Fibroblast of lung (primary cell): ENCODE measurements around the gene TCERG1. TPM values are rescaled to one million over a fixed set of nuclear protein-coding genes. Genes with fewer than 3 reads are reported as not detected.

ENCODE experiments used
- DNase-seq, 2 donors: peaks; one replicate each; pipeline versions ENCODE4 v3.0.0 to v3.0.0-alpha.2; 2010; ENCODE audit warnings: low read depth in 2 of 2
- H2AFZ ChIP-seq: 2 replicates; pipeline ENCODE4 v1.5.1; 2012; ENCODE audit warnings: low read length, control low read depth, inconsistent platforms
- H3K27ac ChIP-seq: 2 replicates; pipeline ENCODE4 v1.5.1; 2011; ENCODE audit warnings: low read length, control low read depth; ENCODE audit not compliant: insufficient read depth
- H3K27me3 ChIP-seq: 2 replicates; pipeline ENCODE4 v1.5.1; 2011; ENCODE audit warnings: mild to moderate bottlenecking, low read length; ENCODE audit not compliant: control insufficient read depth, insufficient read depth
- H3K36me3 ChIP-seq: 2 replicates; pipeline ENCODE4 v1.5.1; 2011; ENCODE audit warnings: low read length; ENCODE audit not compliant: control insufficient read depth, insufficient read depth
- H3K4me1 ChIP-seq: 2 replicates; pipeline ENCODE4 v1.5.1; 2011; ENCODE audit warnings: low read length; ENCODE audit not compliant: control insufficient read depth, insufficient read depth; ENCODE audit errors: extremely low read depth
- H3K4me2 ChIP-seq: 2 replicates; pipeline ENCODE4 v1.5.1; 2011; ENCODE audit warnings: low read length, control low read depth; ENCODE audit not compliant: insufficient read depth; ENCODE audit errors: extremely low read depth
- H3K4me3 ChIP-seq, 4 experiments: fragments of 200-600 bp in 1 of 4; sonication (generic) in 1 of 4; replicated peaks in 1 of 4; 2 replicates each; pipeline ENCODE4 v1.5.1; 2011 to 2016; ENCODE audit warnings: low read length in 4 of 4, low read depth in 3 of 4, mild to moderate bottlenecking in 3 of 4, control low read depth in 2 of 4, inconsistent platforms in 1 of 4, mixed read lengths in 1 of 4; ENCODE audit not compliant: insufficient read depth in 1 of 4; ENCODE audit errors: control extremely low read depth in 1 of 4
- H3K79me2 ChIP-seq: 2 replicates; pipeline ENCODE4 v1.5.1; 2012; ENCODE audit warnings: mild to moderate bottlenecking, low read length, inconsistent platforms; ENCODE audit not compliant: control insufficient read depth, insufficient read depth
- H3K9ac ChIP-seq: 2 replicates; pipeline ENCODE4 v1.5.1; 2011; ENCODE audit warnings: mild to moderate bottlenecking, low read length, control low read depth; ENCODE audit not compliant: insufficient read depth
- H3K9me3 ChIP-seq: 2 replicates; pipeline ENCODE4 v1.5.1; 2012; ENCODE audit warnings: low read depth, low read length; ENCODE audit not compliant: control insufficient read depth, insufficient read depth
- H4K20me1 ChIP-seq: 2 replicates; pipeline ENCODE4 v1.5.1; 2011; ENCODE audit warnings: low read length; ENCODE audit not compliant: control insufficient read depth, insufficient read depth; ENCODE audit errors: extremely low read depth
- EZH2 ChIP-seq: IDR thresholded peaks from 2 replicates; pipeline ENCODE4 v1.5.1; 2012; ENCODE audit warnings: low read length, control low read depth, mild to moderate bottlenecking; ENCODE audit errors: missing control alignments
- polyA plus RNA-seq, 2 donors: library from polyadenylated mRNA; depleted of rRNA in 1 of 2; stranded (reverse) in 1 of 2; unstranded in 1 of 2; fragments of >200 nt; gene quantifications; 2 replicates each; pipeline ENCODE4 v1.2.1, GENCODE V29; 2011 to 2012; ENCODE audit warnings: missing spikeins in 1 of 2
- total RNA-seq: library from RNA; depleted of rRNA; stranded (reverse); fragments of >200 nt; gene quantifications from 2 replicates; pipeline ENCODE4 v1.2.1, GENCODE V29; 2014
- TF ChIP-seq, protein P1 (sequence below), 2 donors: IDR thresholded peaks in 1 of 2; conservative IDR thresholded peaks in 1 of 2; 1 replicate in 1 of 2; 2 replicates in 1 of 2; pipeline ENCODE4 v1.5.1; 2011 to 2012; ENCODE audit warnings: low read length in 2 of 2, control low read depth in 1 of 2, inconsistent platforms in 1 of 2, low read depth in 1 of 2, mild to moderate bottlenecking in 1 of 2

TCERG1 gene
- total and polyA plus RNA-seq, 2 donors (not counting 1 experiment from before 2014, with no cell fraction given): 27.2 to 32.3 TPM

DNA sequence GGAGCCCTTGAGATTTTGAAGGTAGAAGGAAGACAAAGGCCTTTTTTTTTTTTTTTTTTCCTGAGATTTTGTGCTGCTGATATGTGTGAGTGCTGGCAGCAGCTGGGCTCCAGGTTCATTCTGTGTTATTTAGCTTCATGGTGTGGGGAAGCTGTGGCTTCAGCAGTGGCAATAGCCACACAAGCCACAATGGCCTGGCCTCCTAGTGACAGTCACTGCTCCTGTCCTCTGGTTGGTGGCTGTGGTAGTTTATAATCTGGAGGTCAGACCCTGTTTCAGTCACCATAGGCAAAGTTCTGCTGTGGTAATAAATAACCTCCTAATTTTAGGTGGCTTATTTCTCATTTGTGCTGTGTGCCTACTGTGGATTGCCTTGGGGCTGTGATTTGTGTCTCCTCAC is 97.1 kb downstream of the TCERG1 start:
- Histone ChIP-seq H3K4me3 (no peak overlapping the region), H3K4me2 (no peak overlapping the region), H3K27me3 (no peaks in the 10 kb centered on the region), H4K20me1 (no peaks in the 10 kb centered on the region), H3K27ac (no peak overlapping the region), H3K36me3 (no peaks in the 10 kb centered on the region), H3K9me3 (no peaks in the 10 kb centered on the region), H3K79me2 (no peaks in the 10 kb centered on the region), H2AFZ (no peak overlapping the region), H3K4me1 (no peaks in the 10 kb centered on the region), H3K9ac (no peak overlapping the region)
- no peak for DNase-seq
- TF ChIP-seq EZH2: no peak
- TF ChIP-seq, protein P1, sequence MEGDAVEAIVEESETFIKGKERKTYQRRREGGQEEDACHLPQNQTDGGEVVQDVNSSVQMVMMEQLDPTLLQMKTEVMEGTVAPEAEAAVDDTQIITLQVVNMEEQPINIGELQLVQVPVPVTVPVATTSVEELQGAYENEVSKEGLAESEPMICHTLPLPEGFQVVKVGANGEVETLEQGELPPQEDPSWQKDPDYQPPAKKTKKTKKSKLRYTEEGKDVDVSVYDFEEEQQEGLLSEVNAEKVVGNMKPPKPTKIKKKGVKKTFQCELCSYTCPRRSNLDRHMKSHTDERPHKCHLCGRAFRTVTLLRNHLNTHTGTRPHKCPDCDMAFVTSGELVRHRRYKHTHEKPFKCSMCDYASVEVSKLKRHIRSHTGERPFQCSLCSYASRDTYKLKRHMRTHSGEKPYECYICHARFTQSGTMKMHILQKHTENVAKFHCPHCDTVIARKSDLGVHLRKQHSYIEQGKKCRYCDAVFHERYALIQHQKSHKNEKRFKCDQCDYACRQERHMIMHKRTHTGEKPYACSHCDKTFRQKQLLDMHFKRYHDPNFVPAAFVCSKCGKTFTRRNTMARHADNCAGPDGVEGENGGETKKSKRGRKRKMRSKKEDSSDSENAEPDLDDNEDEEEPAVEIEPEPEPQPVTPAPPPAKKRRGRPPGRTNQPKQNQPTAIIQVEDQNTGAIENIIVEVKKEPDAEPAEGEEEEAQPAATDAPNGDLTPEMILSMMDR (conservative IDR thresholded peaks at IDR 0.05 in 1 of 2, IDR thresholded peaks at IDR 0.05 in 1 of 2; ENCODE audit: low read depth in 1 of 2, low read length in 2 of 2): no peak

DNA sequence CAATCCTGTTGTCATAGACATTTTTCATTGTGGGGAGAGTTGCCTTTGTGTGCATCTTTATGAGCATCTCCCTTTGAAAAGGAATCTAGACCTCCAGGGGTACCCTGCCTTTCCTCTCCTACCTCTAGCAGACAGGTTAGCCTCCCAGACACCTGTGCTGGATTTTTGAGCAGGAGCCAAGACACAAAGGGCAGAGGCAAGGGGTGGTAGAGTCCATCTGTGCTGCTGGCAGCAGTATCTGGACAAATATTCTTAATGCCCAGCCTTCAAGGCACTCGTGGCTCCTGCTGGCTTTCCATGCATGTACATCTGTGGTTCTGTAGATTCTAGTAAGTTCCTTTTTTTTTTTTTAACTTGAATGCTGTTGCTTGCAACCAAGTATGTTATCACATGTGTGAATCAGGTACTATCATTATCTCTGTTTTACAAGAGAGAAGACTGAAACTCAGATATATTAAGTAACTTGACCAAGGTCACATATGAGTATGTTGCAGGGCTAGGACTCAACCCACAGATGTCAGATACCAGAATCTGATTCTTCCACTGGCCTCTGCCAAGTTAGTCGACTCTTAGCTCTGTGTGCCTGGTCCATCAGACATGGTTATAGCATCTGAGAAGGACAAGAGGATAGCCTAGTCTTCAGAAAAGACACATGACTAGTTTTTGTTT is 101.8 kb downstream of the TCERG1 start:
- no peaks in the 10 kb centered on the region for H3K4me1 ChIP-seq
- no peaks in the 10 kb centered on the region for H3K36me3 ChIP-seq
- DNase-seq: no peak
- H3K27ac ChIP-seq: no peak overlapping the region
- no peaks in the 10 kb centered on the region for H3K27me3 ChIP-seq
- H3K4me2 ChIP-seq: no peak overlapping the region
- no peaks in the 10 kb centered on the region for H3K79me2 ChIP-seq
- no peak overlapping the region for H3K4me3 ChIP-seq
- no peaks in the 10 kb centered on the region for H3K9me3 ChIP-seq
- no peaks in the 10 kb centered on the region for H4K20me1 ChIP-seq
- no peak overlapping the region for H2AFZ ChIP-seq
- TF ChIP-seq EZH2: no peak
- TF ChIP-seq, protein P1 (conservative IDR thresholded peaks at IDR 0.05 in 1 of 2, IDR thresholded peaks at IDR 0.05 in 1 of 2; ENCODE audit: low read depth in 1 of 2, low read length in 2 of 2): no peak
- no peak overlapping the region for H3K9ac ChIP-seq

DNA sequence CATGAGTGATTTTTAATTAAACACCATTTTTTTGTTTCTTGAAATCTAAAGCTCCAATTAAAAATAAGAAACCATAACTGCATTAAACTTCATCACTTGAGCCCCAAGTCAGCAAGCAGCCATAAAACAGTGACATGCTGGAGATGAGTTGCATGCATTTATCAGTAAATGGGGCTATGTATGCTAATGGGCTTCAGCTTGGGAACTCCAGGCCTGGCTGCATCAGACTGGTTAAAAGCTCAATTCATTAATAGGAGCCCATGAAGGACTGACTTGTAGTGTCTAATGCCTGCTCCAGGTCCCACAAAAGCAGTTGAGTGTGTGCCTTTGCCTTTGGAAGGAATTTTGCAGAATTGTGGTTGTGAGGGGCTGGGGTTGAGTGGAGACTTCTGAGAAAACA is 102.5 kb downstream of the TCERG1 start:
- no peak for DNase-seq
- Histone ChIP-seq H3K27me3 (no peaks in the 10 kb centered on the region), H2AFZ (no peak overlapping the region), H3K36me3 (no peaks in the 10 kb centered on the region), H3K79me2 (no peaks in the 10 kb centered on the region), H3K9ac (no peak overlapping the region), H3K4me3 (no peak overlapping the region), H3K27ac (no peak overlapping the region), H3K4me1 (no peaks in the 10 kb centered on the region), H3K4me2 (no peak overlapping the region), H3K9me3 (no peaks in the 10 kb centered on the region), H4K20me1 (no peaks in the 10 kb centered on the region)
- no peak for TF ChIP-seq EZH2
- TF ChIP-seq, protein P1 (conservative IDR thresholded peaks at IDR 0.05 in 1 of 2, IDR thresholded peaks at IDR 0.05 in 1 of 2; ENCODE audit: low read depth in 1 of 2, low read length in 2 of 2): no peak
